ENCODE data around the gene UBE2G2. TPM values are rescaled to one million over a fixed set of nuclear protein-coding genes. Genes with fewer than 3 reads are reported as not detected.

Gene UBE2G2
- polyA plus RNA-seq, 2 donors = 28.1 to 30.4 TPM

GRCh38 chr21:44823179-44823660, 21.6 kb upstream of the UBE2G2 start:
- H3K36me3 ChIP-seq (ENCODE audit: control insufficient read depth in 2 of 2, insufficient read depth in 2 of 2, low read length in 1 of 2) = no peaks in the 10 kb centered on the region
- peaks cover 0 to 14% of the 10 kb centered on the region in 2 donors for H3K9me3 ChIP-seq (ENCODE audit: control insufficient read depth in 2 of 2, insufficient read depth in 1 of 2, low read depth in 1 of 2, low read length in 1 of 2)
- no peaks in the 10 kb centered on the region for H3K27me3 ChIP-seq (ENCODE audit: control insufficient read depth in 1 of 2, insufficient read depth in 2 of 2, low read length in 2 of 2)
- no peaks in the 10 kb centered on the region for H3K4me1 ChIP-seq (ENCODE audit: control insufficient read depth in 2 of 2, insufficient read depth in 2 of 2, low read length in 1 of 2)
- no peak overlapping the region for H3K4me3 ChIP-seq (ENCODE audit: low read depth in 1 of 2, low read length in 2 of 2)
- no peak overlapping the region for H3K27ac ChIP-seq (ENCODE audit: low read depth in 2 of 2, low read length in 1 of 2)
- WGBS, 2 donors = 89 to 94% methylated on average over 1 of the region's 1 CpG

- Histone ChIP-seq H3K27ac (ENCODE audit: low read depth in 2 of 2, low read length in 1 of 2) (no peak overlapping the region), H3K27me3 (ENCODE audit: control insufficient read depth in 1 of 2, insufficient read depth in 2 of 2, low read length in 2 of 2) (no peaks in the 10 kb centered on the region), H3K4me1 (ENCODE audit: control insufficient read depth in 2 of 2, insufficient read depth in 2 of 2, low read length in 1 of 2) (no peaks in the 10 kb centered on the region), H3K9me3 (ENCODE audit: control insufficient read depth in 2 of 2, insufficient read depth in 1 of 2, low read depth in 1 of 2, low read length in 1 of 2) (peaks cover 0 to 12% of the 10 kb centered on the region in 2 donors), H3K36me3 (ENCODE audit: control insufficient read depth in 2 of 2, insufficient read depth in 2 of 2, low read length in 1 of 2) (no peaks in the 10 kb centered on the region), H3K4me3 (ENCODE audit: low read depth in 1 of 2, low read length in 2 of 2) (no peak overlapping the region)
- WGBS, 2 donors = 68 to 70% methylated on average over 5 of the region's 5 CpGs
Observed at GRCh38 chr21:44822484-44823178, 21.0 kb upstream of the UBE2G2 start.

- H3K27ac ChIP-seq (ENCODE audit: low read depth in 2 of 2, low read length in 1 of 2) = no peak overlapping the region
- no peaks in the 10 kb centered on the region for H3K27me3 ChIP-seq (ENCODE audit: control insufficient read depth in 1 of 2, insufficient read depth in 2 of 2, low read length in 2 of 2)
- WGBS, 2 donors = 74% methylated on average over 3 of the region's 3 CpGs
- no peak overlapping the region for H3K4me3 ChIP-seq (ENCODE audit: low read depth in 1 of 2, low read length in 2 of 2)
- H3K36me3 ChIP-seq (ENCODE audit: control insufficient read depth in 2 of 2, insufficient read depth in 2 of 2, low read length in 1 of 2) = no peaks in the 10 kb centered on the region
- H3K4me1 ChIP-seq (ENCODE audit: control insufficient read depth in 2 of 2, insufficient read depth in 2 of 2, low read length in 1 of 2) = peaks cover 0 to 11% of the 10 kb centered on the region in 2 donors
- peaks cover 0 to 6% of the 10 kb centered on the region in 2 donors for H3K9me3 ChIP-seq (ENCODE audit: control insufficient read depth in 2 of 2, insufficient read depth in 1 of 2, low read depth in 1 of 2, low read length in 1 of 2)
Observed at GRCh38 chr21:44820851-44821250, 19.2 kb upstream of the UBE2G2 start.

- Histone ChIP-seq H3K4me1 (ENCODE audit: control insufficient read depth in 2 of 2, insufficient read depth in 2 of 2, low read length in 1 of 2) (peaks cover 0 to 11% of the 10 kb centered on the region in 2 donors), H3K27ac (ENCODE audit: low read depth in 2 of 2, low read length in 1 of 2) (no peak overlapping the region), H3K9me3 (ENCODE audit: control insufficient read depth in 2 of 2, insufficient read depth in 1 of 2, low read depth in 1 of 2, low read length in 1 of 2) (peaks cover 0 to 6% of the 10 kb centered on the region in 2 donors), H3K4me3 (ENCODE audit: low read depth in 1 of 2, low read length in 2 of 2) (no peak overlapping the region), H3K27me3 (ENCODE audit: control insufficient read depth in 1 of 2, insufficient read depth in 2 of 2, low read length in 2 of 2) (no peaks in the 10 kb centered on the region), H3K36me3 (ENCODE audit: control insufficient read depth in 2 of 2, insufficient read depth in 2 of 2, low read length in 1 of 2) (no peaks in the 10 kb centered on the region)
- 95 to 97% methylated on average over 33 of the region's 33 CpGs for WGBS, 2 donors
Observed at GRCh38 chr21:44819283-44820243, 17.9 kb upstream of the UBE2G2 start.

GRCh38 chr21:44818640-44819011, 17.0 kb upstream of the UBE2G2 start:
- 50 to 64% methylated on average over 23 to 37 of the region's 37 CpGs for WGBS, 2 donors
- Histone ChIP-seq H3K27me3 (ENCODE audit: control insufficient read depth in 1 of 2, insufficient read depth in 2 of 2, low read length in 2 of 2) (no peaks in the 10 kb centered on the region), H3K9me3 (ENCODE audit: control insufficient read depth in 2 of 2, insufficient read depth in 1 of 2, low read depth in 1 of 2, low read length in 1 of 2) (peaks cover 0 to 6% of the 10 kb centered on the region in 2 donors), H3K36me3 (ENCODE audit: control insufficient read depth in 2 of 2, insufficient read depth in 2 of 2, low read length in 1 of 2) (peaks cover under 1 to 2% of the 10 kb centered on the region in 2 donors), H3K27ac (ENCODE audit: low read depth in 2 of 2, low read length in 1 of 2) (peak overlapping the region; percentile 64 to 84), H3K4me3 (ENCODE audit: low read depth in 1 of 2, low read length in 2 of 2) (peak overlapping the region; percentile 47 to 70), H3K4me1 (ENCODE audit: control insufficient read depth in 2 of 2, insufficient read depth in 2 of 2, low read length in 1 of 2) (peaks cover 0 to 11% of the 10 kb centered on the region in 2 donors)

- 1% methylated on average over 23 to 108 of the region's 108 CpGs for WGBS, 2 donors
- Histone ChIP-seq H3K27me3 (ENCODE audit: control insufficient read depth in 1 of 2, insufficient read depth in 2 of 2, low read length in 2 of 2) (no peaks in the 10 kb centered on the region), H3K4me3 (ENCODE audit: low read depth in 1 of 2, low read length in 2 of 2) (peak within 1 kb of the TSS; percentile 47 to 70), H3K36me3 (ENCODE audit: control insufficient read depth in 2 of 2, insufficient read depth in 2 of 2, low read length in 1 of 2) (peaks cover 4 to 8% of the 10 kb centered on the region in 2 donors), H3K27ac (ENCODE audit: low read depth in 2 of 2, low read length in 1 of 2) (peak within 1 kb of the TSS; percentile 64 to 84), H3K4me1 (ENCODE audit: control insufficient read depth in 2 of 2, insufficient read depth in 2 of 2, low read length in 1 of 2) (peaks cover 0 to 11% of the 10 kb centered on the region in 2 donors), H3K9me3 (ENCODE audit: control insufficient read depth in 2 of 2, insufficient read depth in 1 of 2, low read depth in 1 of 2, low read length in 1 of 2) (peaks cover 0 to 6% of the 10 kb centered on the region in 2 donors)
Observed at GRCh38 chr21:44817914-44818639, 16.5 kb upstream of the UBE2G2 start, which contains the start of gene SUMO3. SUMO3 (minus strand) TSS chr21:44818062; CDS start chr21:44817968, 94 bp downstream.

- Histone ChIP-seq H3K36me3 (ENCODE audit: control insufficient read depth in 2 of 2, insufficient read depth in 2 of 2, low read length in 1 of 2) (peaks cover 8 to 9% of the 10 kb centered on the region in 2 donors), H3K27ac (ENCODE audit: low read depth in 2 of 2, low read length in 1 of 2) (peak overlapping the region; percentile 64 to 84), H3K4me3 (ENCODE audit: low read depth in 1 of 2, low read length in 2 of 2) (peak overlapping the region; percentile 47 to 70), H3K9me3 (ENCODE audit: control insufficient read depth in 2 of 2, insufficient read depth in 1 of 2, low read depth in 1 of 2, low read length in 1 of 2) (peaks cover 0 to 6% of the 10 kb centered on the region in 2 donors), H3K27me3 (ENCODE audit: control insufficient read depth in 1 of 2, insufficient read depth in 2 of 2, low read length in 2 of 2) (no peaks in the 10 kb centered on the region), H3K4me1 (ENCODE audit: control insufficient read depth in 2 of 2, insufficient read depth in 2 of 2, low read length in 1 of 2) (peaks cover 0 to 11% of the 10 kb centered on the region in 2 donors)
- WGBS, 2 donors = 1% methylated on average over 25 to 43 of the region's 43 CpGs
Observed at GRCh38 chr21:44817506-44817880, 15.9 kb upstream of the UBE2G2 start.

GRCh38 chr21:44816761-44817505, 15.3 kb upstream of the UBE2G2 start:
- Histone ChIP-seq H3K9me3 (ENCODE audit: control insufficient read depth in 2 of 2, insufficient read depth in 1 of 2, low read depth in 1 of 2, low read length in 1 of 2) (peaks cover 0 to 4% of the 10 kb centered on the region in 2 donors), H3K27me3 (ENCODE audit: control insufficient read depth in 1 of 2, insufficient read depth in 2 of 2, low read length in 2 of 2) (no peaks in the 10 kb centered on the region), H3K36me3 (ENCODE audit: control insufficient read depth in 2 of 2, insufficient read depth in 2 of 2, low read length in 1 of 2) (peaks cover 8 to 9% of the 10 kb centered on the region in 2 donors), H3K27ac (ENCODE audit: low read depth in 2 of 2, low read length in 1 of 2) (no peak overlapping the region), H3K4me3 (ENCODE audit: low read depth in 1 of 2, low read length in 2 of 2) (peak overlapping the region; percentile 47 to 62), H3K4me1 (ENCODE audit: control insufficient read depth in 2 of 2, insufficient read depth in 2 of 2, low read length in 1 of 2) (peaks cover 0 to 11% of the 10 kb centered on the region in 2 donors)
- WGBS, 2 donors = 55 to 58% methylated on average over 52 to 57 of the region's 57 CpGs

All from esophagus (tissue), 2 donors.